DOHH2 (cell line): Measurements from ENCODE around the gene AKAP11.

ENCODE experiments used
- H3F3A ChIP-seq: fragments of 200-600 bp; sonication (generic), shearing (Covaris generic); 2 replicates; pipeline ENCODE4 v1.6.0; 2016; ENCODE audit warnings: antibody characterized with exemption, mild to moderate bottlenecking; ENCODE audit not compliant: control insufficient read depth, insufficient read depth
- H3K27ac ChIP-seq: fragments of 200-600 bp; sonication (generic); 2 replicates; pipeline ENCODE4 v1.5.1; 2014; ENCODE audit warnings: low read depth, mild to moderate bottlenecking, low read length, moderate library complexity
- H3K27me3 ChIP-seq: fragments of 200-600 bp; sonication (generic); 2 replicates; pipeline ENCODE4 v1.6.1; 2014; ENCODE audit warnings: mild to moderate bottlenecking, low read length, mixed read lengths; ENCODE audit not compliant: control insufficient read depth
- H3K36me3 ChIP-seq: fragments of 200-600 bp; sonication (generic); 2 replicates; pipeline ENCODE4 v1.6.1; 2014; ENCODE audit warnings: mild to moderate bottlenecking, low read length, moderate library complexity, mixed read lengths; ENCODE audit not compliant: control insufficient read depth
- H3K4me1 ChIP-seq: fragments of 200-600 bp; sonication (generic); 2 replicates; pipeline ENCODE4 v1.6.1; 2014; ENCODE audit warnings: mild to moderate bottlenecking, low read length, mixed read lengths; ENCODE audit not compliant: control insufficient read depth
- H3K4me2 ChIP-seq: fragments of 200-600 bp; sonication (generic); 2 replicates; pipeline ENCODE4 v1.6.0; 2014; ENCODE audit warnings: mild to moderate bottlenecking, low read length, moderate library complexity
- H3K4me3 ChIP-seq: fragments of 200-600 bp; sonication (generic); 2 replicates; pipeline ENCODE4 v1.5.1; 2014; ENCODE audit warnings: mild to moderate bottlenecking, low read length, mixed read lengths
- H3K79me2 ChIP-seq: fragments of 200-600 bp; sonication (generic); 2 replicates; pipeline ENCODE4 v1.6.1; 2014; ENCODE audit warnings: mild to moderate bottlenecking, low read length, mixed read lengths; ENCODE audit not compliant: control insufficient read depth
- H3K9me2 ChIP-seq: fragments of 200-600 bp; sonication (generic); replicated peaks from 2 replicates; pipeline ENCODE4 v1.6.1; 2014; ENCODE audit warnings: mild to moderate bottlenecking, low read length, mixed read lengths; ENCODE audit not compliant: control insufficient read depth
- H3K9me3 ChIP-seq: fragments of 200-600 bp; sonication (generic); 2 replicates; pipeline ENCODE4 v1.6.1; 2014; ENCODE audit warnings: antibody characterized with exemption, low read length, mixed read lengths; ENCODE audit not compliant: control insufficient read depth, insufficient read depth
- H4K20me1 ChIP-seq: fragments of 200-600 bp; sonication (generic); 2 replicates; pipeline ENCODE4 v1.6.0; 2014; ENCODE audit warnings: low read depth, mild to moderate bottlenecking, antibody characterized with exemption, low read length, moderate library complexity; ENCODE audit not compliant: control insufficient read depth, insufficient read depth
- CTCF ChIP-seq: fragments of 200-600 bp; sonication (generic); IDR thresholded peaks from one replicate; pipeline ENCODE4 v1.5.1; 2014; ENCODE audit warnings: antibody characterized with exemption, mild to moderate bottlenecking, low read depth, low read length; ENCODE audit not compliant: poor library complexity, severe bottlenecking
- EZH2phosphoT487 ChIP-seq: fragments of 200-600 bp; sonication (generic); IDR thresholded peaks from 2 replicates; pipeline ENCODE4 v1.6.1; 2017; ENCODE audit warnings: borderline replicate concordance, mild to moderate bottlenecking, antibody characterized with exemption, low read length, moderate library complexity, mixed read lengths

Gene AKAP11

GRCh38 chr13:42328672-42329071, 56.7 kb downstream of the AKAP11 start:
- H4K20me1 ChIP-seq: no peaks in the 10 kb centered on the region
- H3K9me3 ChIP-seq: no peaks in the 10 kb centered on the region
- H3K4me1 ChIP-seq: no peaks in the 10 kb centered on the region
- no peaks in the 10 kb centered on the region for H3F3A ChIP-seq
- no peak overlapping the region for H3K4me2 ChIP-seq
- no peaks in the 10 kb centered on the region for H3K36me3 ChIP-seq
- TF ChIP-seq CTCF (no peak), EZH2phosphoT487 (no peak)
- H3K79me2 ChIP-seq: no peaks in the 10 kb centered on the region
- no peak overlapping the region for H3K4me3 ChIP-seq
- no peaks in the 10 kb centered on the region for H3K27me3 ChIP-seq
- no peaks in the 10 kb centered on the region for H3K9me2 ChIP-seq
- no peak overlapping the region for H3K27ac ChIP-seq

- no peaks in the 10 kb centered on the region for H4K20me1 ChIP-seq
- H3K4me3 ChIP-seq: no peak overlapping the region
- H3F3A ChIP-seq: no peaks in the 10 kb centered on the region
- H3K4me1 ChIP-seq: no peaks in the 10 kb centered on the region
- H3K79me2 ChIP-seq: no peaks in the 10 kb centered on the region
- H3K27ac ChIP-seq: no peak overlapping the region
- no peak overlapping the region for H3K4me2 ChIP-seq
- H3K9me3 ChIP-seq: no peaks in the 10 kb centered on the region
- TF ChIP-seq EZH2phosphoT487: no peak
- no peak for TF ChIP-seq CTCF
- no peaks in the 10 kb centered on the region for H3K36me3 ChIP-seq
- H3K27me3 ChIP-seq: no peaks in the 10 kb centered on the region
- no peaks in the 10 kb centered on the region for H3K9me2 ChIP-seq
These were observed 57.3 kb downstream of the AKAP11 start for GRCh38 chr13:42329239-42329638.

DNA sequence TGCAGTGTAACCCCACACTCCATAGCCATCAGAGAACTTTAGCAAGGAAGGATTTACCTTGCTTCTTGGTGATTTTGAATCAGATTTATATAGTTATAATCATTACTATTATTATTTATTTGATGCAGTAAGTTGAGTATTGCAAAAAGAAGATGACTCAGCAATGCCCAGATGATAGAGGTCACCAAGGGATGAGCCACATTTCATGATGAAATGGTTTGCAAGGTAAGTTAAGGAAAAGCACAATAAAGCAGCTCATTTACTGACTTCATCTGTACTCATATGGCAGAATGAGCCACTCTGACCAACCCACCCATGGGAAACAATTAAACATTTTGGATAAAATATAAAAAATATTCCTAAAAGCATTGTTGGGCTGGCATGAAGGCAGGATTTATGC, 59.1 kb downstream of the AKAP11 start:
- TF ChIP-seq EZH2phosphoT487: no peak
- no peak for TF ChIP-seq CTCF
- Histone ChIP-seq H3K9me3 (no peaks in the 10 kb centered on the region), H3K36me3 (no peaks in the 10 kb centered on the region), H3K27ac (no peak overlapping the region), H4K20me1 (no peaks in the 10 kb centered on the region), H3F3A (no peaks in the 10 kb centered on the region), H3K79me2 (no peaks in the 10 kb centered on the region), H3K27me3 (no peaks in the 10 kb centered on the region), H3K4me1 (no peaks in the 10 kb centered on the region), H3K9me2 (no peaks in the 10 kb centered on the region), H3K4me3 (no peak overlapping the region), H3K4me2 (no peak overlapping the region)
